HepG2 (cell line): ENCODE results near the gene TLE1. TPM values are rescaled to one million over a fixed set of nuclear protein-coding genes. Genes with fewer than 3 reads are reported as not detected.

ENCODE experiments used
- ATF7 ChIP-seq, 2 experiments: fragments of 450-650 bp in 1 of 2; sonication (generic) in 1 of 2; formaldehyde crosslinking in 1 of 2; IDR thresholded peaks; 2 replicates each; pipeline versions ENCODE4 v1.4.0 to v1.6.1; 2016 to 2020; ENCODE audit warnings: antibody characterized with exemption in 1 of 2, mild to moderate bottlenecking in 1 of 2, missing genetic modification reagents in 1 of 2
- MXI1 ChIP-seq: IDR thresholded peaks from 3 replicates; pipeline ENCODE4 v1.6.1; 2012; ENCODE audit warnings: low read depth, low read length, inconsistent platforms, borderline replicate concordance
- NFATC3 ChIP-seq: sonication (generic); formaldehyde crosslinking; IDR thresholded peaks from 2 replicates; pipeline ENCODE4 v1.5.1; 2020; ENCODE audit warnings: mild to moderate bottlenecking, missing genetic modification reagents
- NFYB ChIP-seq: sonication (generic); formaldehyde crosslinking; IDR thresholded peaks from 2 replicates; pipeline ENCODE4 v1.4.0; 2020; ENCODE audit warnings: missing genetic modification reagents
- PHF5A ChIP-seq: IDR thresholded peaks from one replicate; pipeline ENCODE4 v1.6.1; 2018; ENCODE audit warnings: low read depth, missing genetic modification reagents; ENCODE audit not compliant: unreplicated experiment
- POLR2AphosphoS2 ChIP-seq: IDR thresholded peaks from 2 replicates; pipeline ENCODE4 v1.6.1; 2011; ENCODE audit warnings: low read depth, low read length, improper control_type of control experiment
- PPARG ChIP-seq: conservative IDR thresholded peaks from 2 replicates; pipeline ENCODE4 v1.6.1; 2016; ENCODE audit warnings: missing biosample characterization, missing genetic modification reagents
- RBM22 ChIP-seq: fragments of 200-400 bp; formaldehyde crosslinking; optimal IDR thresholded peaks from 2 replicates; pipeline ENCODE3; 2017; ENCODE audit warnings: mild to moderate bottlenecking, low read length, moderate library complexity
- SETDB1 ChIP-seq: sonication (generic); formaldehyde crosslinking; IDR thresholded peaks from 2 replicates; pipeline ENCODE4 v1.5.1; 2020; ENCODE audit warnings: missing genetic modification reagents, mild to moderate bottlenecking, borderline replicate concordance
- SKIL ChIP-seq: sonication (generic); formaldehyde crosslinking; IDR thresholded peaks from 2 replicates; pipeline ENCODE4 v1.8.0; 2022; ENCODE audit warnings: missing genetic modification reagents, mild to moderate bottlenecking, moderate library complexity, borderline replicate concordance
- TEAD2 ChIP-seq: sonication (generic); formaldehyde crosslinking; IDR thresholded peaks from 2 replicates; pipeline ENCODE4 v1.9.0; 2021; ENCODE audit warnings: missing genetic modification reagents
- UBTF ChIP-seq: sonication (generic); formaldehyde crosslinking; IDR thresholded peaks from 2 replicates; pipeline ENCODE4 v1.4.0; 2020; ENCODE audit warnings: mild to moderate bottlenecking, missing genetic modification reagents
- ZBTB26 ChIP-seq: IDR thresholded peaks from 2 replicates; pipeline ENCODE4 v1.6.1; 2016; ENCODE audit warnings: missing compliant biosample characterization, missing genetic modification reagents, borderline replicate concordance
- ZGPAT ChIP-seq: IDR thresholded peaks from 2 replicates; pipeline ENCODE4 v1.6.1; 2016; ENCODE audit warnings: mild to moderate bottlenecking
- ZNF431 ChIP-seq: sonication (generic); formaldehyde crosslinking; IDR thresholded peaks from 2 replicates; pipeline ENCODE4 v1.9.0; 2022; ENCODE audit warnings: missing genetic modification reagents, low read depth, mild to moderate bottlenecking, borderline replicate concordance
- ZNF619 ChIP-seq: sonication (generic); formaldehyde crosslinking; IDR thresholded peaks from 2 replicates; pipeline ENCODE4 v1.4.0; 2020; ENCODE audit warnings: mild to moderate bottlenecking, missing genetic modification reagents
- ZNF629 ChIP-seq: sonication (generic); formaldehyde crosslinking; conservative IDR thresholded peaks from 2 replicates; pipeline ENCODE4 v1.5.0; 2020; ENCODE audit warnings: missing genetic modification reagents
- ZNF652 ChIP-seq: IDR thresholded peaks from 2 replicates; pipeline ENCODE4 v1.6.1; 2016; ENCODE audit warnings: low read depth, borderline replicate concordance
- ZNF709 ChIP-seq: sonication (generic); formaldehyde crosslinking; IDR thresholded peaks from 2 replicates; pipeline ENCODE4 v1.5.0; 2020; ENCODE audit warnings: mild to moderate bottlenecking, missing genetic modification reagents
- ZNF790 ChIP-seq: sonication (generic); formaldehyde crosslinking; IDR thresholded peaks from 2 replicates; pipeline ENCODE4 v1.8.0; 2022; ENCODE audit warnings: missing genetic modification reagents, mild to moderate bottlenecking, borderline replicate concordance
- ZSCAN30 ChIP-seq: sonication (generic); formaldehyde crosslinking; IDR thresholded peaks from 2 replicates; pipeline ENCODE4 v1.5.0; 2020; ENCODE audit warnings: mild to moderate bottlenecking, missing genetic modification reagents
- polyA plus RNA-seq, 8 experiments: library from polyadenylated mRNA; depleted of rRNA in 3 of 8; stranded (reverse) in 7 of 8; unstranded in 1 of 8; fragments of >200 nt; fragmentation: Illumina TruSeq in 4 of 8; extraction: Trizol in 4 of 8; gene quantifications; 2 replicates each; pipeline versions ENCODE4 v1.2.1 to v1.2.3, GENCODE V29; 2011 to 2016; ENCODE audit warnings: low read depth in 4 of 8, missing spikeins in 1 of 8, mixed read lengths in 1 of 8; ENCODE audit not compliant: insufficient read depth in 1 of 8
- total RNA-seq, 5 experiments: library from RNA; depleted of rRNA; stranded (reverse); fragments of >200 nt; fragmentation: Illumina TruSeq; extraction: Trizol; gene quantifications; 2 replicates each; pipeline ENCODE4 v1.2.3, GENCODE V29; 2016; ENCODE audit warnings: low read depth in 1 of 5
- TF ChIP-seq, protein P1 (sequence below): sonication (generic); formaldehyde crosslinking; IDR thresholded peaks from 2 replicates; pipeline ENCODE4 v1.8.0; 2022; ENCODE audit warnings: mild to moderate bottlenecking, missing genetic modification reagents, moderate library complexity

TLE1 gene
- total and polyA plus RNA-seq, 2 of the 13 experiments (the other 11 are each of a cell fraction or from before 2014, with no cell fraction given), result 35.9 to 109 TPM

DNA sequence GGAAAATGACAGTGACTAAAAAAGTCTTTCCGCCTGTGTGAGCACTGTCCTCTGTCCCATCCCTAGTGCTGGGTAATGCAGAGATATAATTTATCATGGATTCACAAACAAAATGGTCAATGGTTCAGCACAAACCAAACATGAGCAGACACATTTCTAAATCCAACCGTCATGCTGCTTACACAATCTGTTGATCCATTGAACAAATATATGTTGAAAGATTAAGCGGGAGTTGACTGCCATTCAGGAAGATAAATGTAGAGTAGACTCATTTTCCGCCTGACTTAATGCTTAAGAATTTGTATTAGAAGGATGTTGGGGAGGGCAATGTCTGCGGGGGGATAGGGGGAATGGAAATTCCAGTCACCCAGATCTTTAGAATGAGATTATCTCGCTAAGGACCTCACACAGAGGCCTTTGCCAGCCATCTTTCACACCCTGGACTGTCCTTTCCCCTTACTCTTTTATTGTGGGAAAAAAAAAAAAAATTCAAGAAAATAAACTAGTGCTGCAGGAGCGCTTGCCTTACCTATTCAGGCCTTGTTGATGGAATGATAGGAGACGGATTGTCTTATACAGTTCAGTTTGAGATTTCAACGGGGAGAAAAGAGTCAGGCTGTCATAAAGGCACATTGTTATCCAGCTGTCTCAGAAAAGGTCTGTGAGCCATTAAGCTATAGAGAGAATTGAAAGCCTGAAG lies 153.7 kb downstream of the TLE1 start (continued):
- TF ChIP-seq NFATC3, result no peak
- peak; percentile 56 for TF ChIP-seq ATF7 (IDR thresholded peaks at IDR 0.05)
- TF ChIP-seq ATF7 (CRISPR knock-in tag; IDR thresholded peaks at IDR 0.05), result peak; percentile 72; the same call in 1 of the 2 replicates
- no peak for TF ChIP-seq SETDB1 (CRISPR knock-in tag)
- TF ChIP-seq POLR2AphosphoS2, result no peak
- no peak for TF ChIP-seq ZNF790 (CRISPR knock-in tag)
- no peak for TF ChIP-seq ZNF431 (CRISPR knock-in tag)
- peak; percentile 93 for TF ChIP-seq ZGPAT (CRISPR knock-in tag)
- TF ChIP-seq ZBTB26 (CRISPR knock-in tag), result no peak
- TF ChIP-seq SKIL (CRISPR knock-in tag), result peak; percentile 94
- TF ChIP-seq TEAD2, result no peak
- no peak for TF ChIP-seq PHF5A (CRISPR knock-in tag)
- TF ChIP-seq ZNF709, result 0 out of 2 replicates have a peak, but pooled peaks have one; percentile 24
- no peak for TF ChIP-seq NFYB (CRISPR knock-in tag)
- no peak for TF ChIP-seq ZNF619 (CRISPR knock-in tag)
- TF ChIP-seq, protein P1, sequence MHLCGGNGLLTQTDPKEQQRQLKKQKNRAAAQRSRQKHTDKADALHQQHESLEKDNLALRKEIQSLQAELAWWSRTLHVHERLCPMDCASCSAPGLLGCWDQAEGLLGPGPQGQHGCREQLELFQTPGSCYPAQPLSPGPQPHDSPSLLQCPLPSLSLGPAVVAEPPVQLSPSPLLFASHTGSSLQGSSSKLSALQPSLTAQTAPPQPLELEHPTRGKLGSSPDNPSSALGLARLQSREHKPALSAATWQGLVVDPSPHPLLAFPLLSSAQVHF (CRISPR knock-in tag), result no peak
- no peak for TF ChIP-seq RBM22
- TF ChIP-seq ZSCAN30 (CRISPR knock-in tag), result no peak
- TF ChIP-seq ZNF652 (CRISPR knock-in tag), result no peak; the same call in 1 of the 2 replicates
- TF ChIP-seq UBTF (CRISPR knock-in tag), result 0 out of 2 replicates have a peak, but pooled peaks have one; percentile 17
- peak; percentile 21; the same call in 1 of the 3 replicates for TF ChIP-seq MXI1
- TF ChIP-seq PPARG (CRISPR knock-in tag), result peak; percentile 80
- TF ChIP-seq ZNF629 (CRISPR knock-in tag), result no peak
